Endothelial cell of umbilical vein (primary cell): ENCODE data around the gene THSD4. TPM values are rescaled to one million over a fixed set of nuclear protein-coding genes. Genes with fewer than 3 reads are reported as not detected.

Experiments
- BruUV-seq: library from RNA; stranded (reverse); fragments of 400-500 nt; replicated peaks from 2 replicates; lab custom pipeline; 2021; lab: Mats Ljungman, UMichigan
- CTCF ChIA-PET: fragments of 300-600, 350-600 bp; sonication (Branson Sonifier 250); formaldehyde crosslinking; loops from one replicate; lab custom pipeline; 2021; ENCODE audit warnings: antibody characterized with exemption, inconsistent platforms; lab: Charles Lee
- POLR2A ChIA-PET: fragments of 300-600, 350-600 bp; sonication (Branson Sonifier 250); formaldehyde crosslinking; loops from one replicate; lab custom pipeline; 2021; ENCODE audit warnings: antibody characterized with exemption, inconsistent platforms; lab: Charles Lee
- DNase-seq: peaks from one replicate; pipeline ENCODE4 v3.0.0-alpha.2; 2011; ENCODE audit warnings: low read depth, low spot score
- FAIRE-seq: peaks from 2 replicates; lab custom pipeline; 2011; peaks lifted over from hg19 to GRCh38; lab: Jason Lieb, UNC
- H2AFZ ChIP-seq: 2 replicates; pipeline ENCODE4 v1.6.0; 2012; ENCODE audit warnings: low read depth, low read length, control low read depth, inconsistent platforms
- H3K27ac ChIP-seq: 2 replicates; pipeline ENCODE4 v1.5.1; 2011; ENCODE audit warnings: low read depth, mild to moderate bottlenecking, control low read depth, low read length, moderate library complexity; ENCODE audit not compliant: insufficient read depth
- H3K27me3 ChIP-seq, 2 experiments: 2 replicates each; pipeline versions ENCODE4 v1.6.0 to v1.6.1; 2011; ENCODE audit warnings: low read length in 2 of 2, mixed read lengths in 1 of 2; ENCODE audit not compliant: control insufficient read depth in 2 of 2, insufficient read depth in 2 of 2
- H3K36me3 ChIP-seq, 2 experiments: 2 replicates in 1 of 2; 3 replicates in 1 of 2; pipeline ENCODE4 v1.5.1; 2011; ENCODE audit warnings: low read length in 2 of 2, mild to moderate bottlenecking in 1 of 2, moderate library complexity in 1 of 2; ENCODE audit not compliant: control insufficient read depth in 2 of 2, insufficient read depth in 2 of 2; ENCODE audit errors: extremely low read depth in 1 of 2
- H3K4me1 ChIP-seq: 3 replicates; pipeline ENCODE4 v1.5.1; 2011; ENCODE audit warnings: mild to moderate bottlenecking, low read length; ENCODE audit not compliant: control insufficient read depth, insufficient read depth; ENCODE audit errors: extremely low read depth
- H3K4me2 ChIP-seq: 2 replicates; pipeline ENCODE4 v1.6.1; 2011; ENCODE audit warnings: low read length, control low read depth, mixed read lengths; ENCODE audit not compliant: insufficient read depth
- H3K4me3 ChIP-seq, 3 experiments: fragments of 200-600 bp in 1 of 3; sonication (generic), shearing (Covaris generic) in 1 of 3; replicated peaks in 1 of 3; 2 replicates each; pipeline ENCODE4 v1.5.1; 2011 to 2016; ENCODE audit warnings: control low read depth in 3 of 3, low read length in 3 of 3, mild to moderate bottlenecking in 2 of 3, inconsistent platforms in 1 of 3, low read depth in 1 of 3, moderate library complexity in 1 of 3; ENCODE audit not compliant: insufficient read depth in 1 of 3
- H3K79me2 ChIP-seq: 2 replicates; pipeline ENCODE4 v1.6.0; 2012; ENCODE audit warnings: low read length, inconsistent platforms; ENCODE audit not compliant: control insufficient read depth, insufficient read depth
- H3K9ac ChIP-seq: replicated peaks from 2 replicates; pipeline ENCODE3; 2011; ENCODE audit warnings: low read length, control low read depth; ENCODE audit not compliant: insufficient read depth; ENCODE audit errors: extremely low read depth
- H3K9me1 ChIP-seq: replicated peaks from 3 replicates; pipeline ENCODE4 v1.6.0; 2011; ENCODE audit warnings: mild to moderate bottlenecking, low read length; ENCODE audit not compliant: control insufficient read depth, insufficient read depth; ENCODE audit errors: extremely low read depth
- H3K9me3 ChIP-seq: replicated peaks from 2 replicates; pipeline ENCODE4 v1.5.1; 2012; ENCODE audit warnings: low read length, inconsistent platforms; ENCODE audit not compliant: control insufficient read depth, insufficient read depth
- H4K20me1 ChIP-seq: replicated peaks from 2 replicates; pipeline ENCODE3; 2011; ENCODE audit warnings: mild to moderate bottlenecking, low read length; ENCODE audit not compliant: control insufficient read depth, insufficient read depth; ENCODE audit errors: extremely low read depth
- CTCF ChIP-seq, 2 donors: IDR thresholded peaks; 1 replicate in 1 of 2; 2 replicates in 1 of 2; pipeline ENCODE4 v1.5.1; 2011; ENCODE audit warnings: low read length in 2 of 2, mild to moderate bottlenecking in 2 of 2, moderate library complexity in 2 of 2, control low read depth in 1 of 2, inconsistent platforms in 1 of 2, low read depth in 1 of 2; ENCODE audit not compliant: insufficient read depth in 1 of 2; ENCODE audit errors: extremely low read depth in 1 of 2
- EZH2 ChIP-seq: IDR thresholded peaks from 2 replicates; pipeline ENCODE4 v1.6.1; 2012; ENCODE audit warnings: borderline replicate concordance, low read depth, mild to moderate bottlenecking, moderate library complexity, low read length, inconsistent platforms; ENCODE audit not compliant: severe bottlenecking
- JUN ChIP-seq: IDR thresholded peaks from 2 replicates; pipeline ENCODE4 v1.6.1; 2011; ENCODE audit warnings: borderline replicate concordance, low read depth; ENCODE audit not compliant: insufficient read length, insufficient read depth
- POLR2AphosphoS5 ChIP-seq: IDR thresholded peaks from 2 replicates; pipeline ENCODE4 v1.6.1; 2012; ENCODE audit warnings: low read depth, mild to moderate bottlenecking, control low read depth, low read length, moderate library complexity; ENCODE audit not compliant: insufficient read depth
- dilution Hi-C: fragments of 300-500 bp; cut with MboI; formaldehyde crosslinking; loops from one replicate; pipeline ENCODE4 v1.15.0; 2019; ENCODE audit warnings: low sequenced_read_pairs; ENCODE audit not compliant: extremely low pct_ligation_motif_present
- intact Hi-C: fragments of 100-400 bp; cut with micrococcal nuclease; formaldehyde crosslinking; loops from one replicate; pipeline ENCODE4 v1.10.0; 2022
- polyA plus RNA-seq, 4 experiments: library from polyadenylated mRNA; depleted of rRNA in 3 of 4; stranded (reverse) in 3 of 4; unstranded in 1 of 4; fragments of >200 nt; gene quantifications; 2 replicates each; pipeline versions ENCODE4 v1.2.1 to v1.2.3, GENCODE V29; 2011 to 2012; ENCODE audit warnings: missing spikeins in 1 of 4
- total RNA-seq: library from RNA; stranded (reverse); gene quantifications from 2 replicates; pipeline ENCODE4 v1.2.3, GENCODE V29; 2021

THSD4 gene
- total and polyA plus RNA-seq, 2 donors (not counting 3 experiments of a cell fraction or from before 2014, with no cell fraction given) = 9.9 to 25.4 TPM

- no peaks in the 10 kb centered on the region for H3K9me3 ChIP-seq
- intact Hi-C loops (loop anchor here (2.0 kb wide), 1 partner anchor 271 kb away; no protein-coding TSS in a partner anchor), dilution Hi-C loops (no loop called here)
- no peaks in the 10 kb centered on the region for H3K79me2 ChIP-seq
- H3K27ac ChIP-seq = no peak overlapping the region
- H3K9me1 ChIP-seq = no peaks in the 10 kb centered on the region
- TF ChIP-seq POLR2AphosphoS5 = no peak
- no peak for TF ChIP-seq JUN
- ChIA-PET CTCF (interaction anchor here (1.1 to 1.7 kb wide), 3 partner anchors 13 to 45 kb away, joined by 3 to 9 read pairs (median 4); no protein-coding TSS in a partner anchor), POLR2A (no interaction called here)
- DNase-seq = no peak
- no peak overlapping the region for H3K9ac ChIP-seq
- no peak overlapping the region for H2AFZ ChIP-seq
- no peaks in the 10 kb centered on the region for H3K4me1 ChIP-seq
- no peak overlapping the region for H3K4me2 ChIP-seq
- FAIRE-seq = peak; percentile 15
- H3K36me3 ChIP-seq = no peaks in the 10 kb centered on the region
- no peak overlapping the region for H3K4me3 ChIP-seq
- H4K20me1 ChIP-seq = no peaks in the 10 kb centered on the region
- BruUV-seq = no TSS peak
- H3K27me3 ChIP-seq = peaks cover 7 to 11% of the 10 kb centered on the region in 2 experiments
Observed at GRCh38 chr15:71530116-71530515, 414.8 kb downstream of the THSD4 start.

GRCh38 chr15:71532994-71533393, 417.7 kb downstream of the THSD4 start:
- no TSS peak for BruUV-seq

More at GRCh38 chr15:71532994-71533393, 417.7 kb downstream of the THSD4 start:
- no peak overlapping the region for H3K4me3 ChIP-seq
- TF ChIP-seq EZH2 (no peak), CTCF (IDR thresholded peaks at IDR 0.05; ENCODE audit: extremely low read depth in 1 of 2, insufficient read depth in 1 of 2, low read depth in 1 of 2, low read length in 2 of 2) (peak; percentile 37 to 57)
- DNase-seq = no peak
- H3K27me3 ChIP-seq = peaks cover 0 to 2% of the 10 kb centered on the region in 2 experiments
- no peaks in the 10 kb centered on the region for H3K36me3 ChIP-seq
- ChIA-PET POLR2A (no interaction called here), CTCF (interaction anchor here (0.6 to 1.5 kb wide), 15 partner anchors 10 to 211 kb away, joined by 3 to 7 read pairs (median 4); no protein-coding TSS in a partner anchor)
- H3K79me2 ChIP-seq = no peaks in the 10 kb centered on the region
- no peak overlapping the region for H2AFZ ChIP-seq
- no peak overlapping the region for H3K4me2 ChIP-seq
- no peak overlapping the region for H3K9ac ChIP-seq
- no peaks in the 10 kb centered on the region for H3K9me3 ChIP-seq
- dilution Hi-C loops = no loop called here
- intact Hi-C loops = loop anchor here (1.0 to 2.0 kb wide), 3 partner anchors 84 to 197 kb away; no protein-coding TSS in a partner anchor
- no peaks in the 10 kb centered on the region for H3K9me1 ChIP-seq
- H4K20me1 ChIP-seq = no peaks in the 10 kb centered on the region
- FAIRE-seq = peak; percentile 55
- no peak overlapping the region for H3K27ac ChIP-seq
- H3K4me1 ChIP-seq = no peaks in the 10 kb centered on the region
